Panc1 (cell line): ENCODE results near the gene STRA6. TPM values are rescaled to one million over a fixed set of nuclear protein-coding genes. Genes with fewer than 3 reads are reported as not detected.

Source experiments
- ATAC-seq: fragments of 200-7000 bp; cut with Tn5 transposase; 2 replicates; pipeline ENCODE4 v1.9.1; 2020; ENCODE audit warnings: mild to moderate bottlenecking, moderate library complexity
- BruUV-seq: library from RNA; stranded (reverse); fragments of 400-500 nt; replicated peaks from 2 replicates; lab custom pipeline; 2021; lab: Mats Ljungman, UMichigan
- CTCF ChIA-PET: fragments of 300-600 bp; sonication (Branson Sonifier 250); formaldehyde crosslinking; loops from one replicate; lab custom pipeline; 2022; ENCODE audit warnings: antibody characterized with exemption; lab: Charles Lee
- POLR2A ChIA-PET: fragments of 300-600 bp; sonication (Branson Sonifier 250); formaldehyde crosslinking; loops from one replicate; lab custom pipeline; 2022; ENCODE audit warnings: antibody characterized with exemption; lab: Charles Lee
- DNase-seq: peaks from one replicate; pipeline ENCODE4 v3.0.0-alpha.2; 2010; ENCODE audit warnings: low read depth, low spot score
- H3K27ac ChIP-seq: 2 replicates; pipeline ENCODE4 v1.5.1; 2011; ENCODE audit warnings: mild to moderate bottlenecking, low read length, inconsistent platforms
- H3K27me3 ChIP-seq: fragments of 200-500 bp; sonication (Bioruptor generic); 2 replicates; pipeline ENCODE4 v1.6.0; 2014; ENCODE audit warnings: low read length, inconsistent platforms; ENCODE audit not compliant: control insufficient read depth, insufficient read depth
- H3K36me3 ChIP-seq: fragments of 200-500 bp; sonication (Bioruptor generic); 2 replicates; pipeline ENCODE4 v1.5.1; 2014; ENCODE audit warnings: inconsistent platforms, mild to moderate bottlenecking, low read length, moderate library complexity; ENCODE audit not compliant: control insufficient read depth, insufficient read depth
- H3K4me1 ChIP-seq: 2 replicates; pipeline ENCODE4 v1.5.1; 2011; ENCODE audit warnings: inconsistent platforms, mild to moderate bottlenecking, low read length, moderate library complexity; ENCODE audit not compliant: control insufficient read depth, insufficient read depth
- H3K4me3 ChIP-seq, 2 experiments: 2 replicates each; pipeline ENCODE4 v1.5.1; 2011 to 2012; ENCODE audit warnings: low read depth in 2 of 2, low read length in 2 of 2, mild to moderate bottlenecking in 2 of 2, inconsistent platforms in 1 of 2, moderate library complexity in 1 of 2
- H3K9me3 ChIP-seq: fragments of 200-500 bp; sonication (Bioruptor generic); 2 replicates; pipeline ENCODE4 v1.5.1; 2014; ENCODE audit warnings: low read depth, mild to moderate bottlenecking, inconsistent platforms, low read length, moderate library complexity; ENCODE audit not compliant: control insufficient read depth, insufficient read depth
- CTCF ChIP-seq: fragments of 450-650 bp; IDR thresholded peaks from 2 replicates; pipeline ENCODE4 v1.5.1; 2017; ENCODE audit warnings: mild to moderate bottlenecking
- POLR2AphosphoS5 ChIP-seq: IDR thresholded peaks from 2 replicates; pipeline ENCODE4 v1.6.1; 2012; ENCODE audit warnings: mild to moderate bottlenecking, low read depth, low read length, moderate library complexity
- REST ChIP-seq, 2 experiments: IDR thresholded peaks; 2 replicates each; pipeline ENCODE4 v1.6.1; 2011 to 2012; ENCODE audit warnings: low read depth in 2 of 2, control low read depth in 1 of 2, low read length in 1 of 2, mild to moderate bottlenecking in 1 of 2, moderate library complexity in 1 of 2; ENCODE audit not compliant: insufficient read depth in 1 of 2
- SIN3A ChIP-seq: IDR thresholded peaks from 2 replicates; pipeline ENCODE4 v1.6.1; 2012; ENCODE audit warnings: low read depth, mild to moderate bottlenecking, low read length, moderate library complexity, borderline replicate concordance; ENCODE audit not compliant: insufficient read depth
- TCF7L2 ChIP-seq: IDR thresholded peaks from 2 replicates; pipeline ENCODE4 v1.6.1; 2011; ENCODE audit warnings: mild to moderate bottlenecking, low read depth, low read length, inconsistent platforms
- in situ Hi-C: cut with HindIII; loops from 2 replicates; pipeline ENCODE4 v1.10.0; 2016; ENCODE audit warnings: low sequenced_read_pairs, low pct_unique_long_range_greater_than_20kb
- intact Hi-C: fragments of 100-400 bp; cut with micrococcal nuclease; formaldehyde crosslinking; loops from one replicate; pipeline ENCODE4 v1.10.0; 2022; ENCODE audit not compliant: unreplicated experiment
- total RNA-seq: library from RNA; stranded (reverse); gene quantifications from one replicate; pipeline ENCODE4 v1.2.1, GENCODE V29; 2021; ENCODE audit not compliant: unreplicated experiment

The STRA6 gene
- total RNA-seq, 1 experiment from 2014 or later, result 1.1 TPM

GRCh38 chr15:74136540-74136813, 66.1 kb downstream of the STRA6 start:
- H3K4me1 ChIP-seq, result no peaks in the 10 kb centered on the region; the same call in 1 of the 2 replicates
- no peak for ATAC-seq
- no peaks in the 10 kb centered on the region for H3K9me3 ChIP-seq
- H3K27ac ChIP-seq, result no peak overlapping the region
- POLR2A ChIA-PET, result no interaction called here
- H3K4me3 ChIP-seq, result peak overlapping the region; percentile 54 to 58
- in situ Hi-C loops, result no loop called here
- no peak for DNase-seq
- TF ChIP-seq SIN3A (no peak), POLR2AphosphoS5 (no peak), CTCF (no peak), TCF7L2 (no peak), REST (IDR thresholded peaks at IDR 0.05; ENCODE audit: insufficient read depth in 1 of 2, low read depth in 2 of 2, low read length in 1 of 2) (no peak)
- BruUV-seq, result no TSS peak
- CTCF ChIA-PET, result interaction anchor here (1.0 kb wide), 1 partner anchor 164 kb away, joined by 3 read pairs; no protein-coding TSS in a partner anchor
- no peaks in the 10 kb centered on the region for H3K36me3 ChIP-seq
- intact Hi-C loops, result no loop called here
- no peaks in the 10 kb centered on the region; the same call in 1 of the 2 replicates for H3K27me3 ChIP-seq

GRCh38 chr15:74135041-74135565, 67.5 kb downstream of the STRA6 start:
- H3K9me3 ChIP-seq, result no peaks in the 10 kb centered on the region
- no peak for TF ChIP-seq TCF7L2
- no peaks in the 10 kb centered on the region; the same call in 1 of the 2 replicates for H3K4me1 ChIP-seq
- H3K27ac ChIP-seq, result no peak overlapping the region
- intact Hi-C loops (no loop called here), in situ Hi-C loops (no loop called here)
- DNase-seq, result no peak
- ChIA-PET POLR2A (no interaction called here), CTCF (interaction anchor here (0.8 kb wide), 1 partner anchor 173 kb away, joined by 3 read pairs; no protein-coding TSS in a partner anchor)
- no peaks in the 10 kb centered on the region for H3K36me3 ChIP-seq
- BruUV-seq, result no TSS peak
- peaks cover 7% of the 10 kb centered on the region; the same call in 1 of the 2 replicates for H3K27me3 ChIP-seq
- no peak for ATAC-seq
- H3K4me3 ChIP-seq, result no peak overlapping the region

- no peak for TF ChIP-seq SIN3A
- peak; percentile 73 for TF ChIP-seq CTCF
- no TSS peak for BruUV-seq
- no peaks in the 10 kb centered on the region; the same call in 1 of the 2 replicates for H3K4me1 ChIP-seq
- ChIA-PET POLR2A (no interaction called here), CTCF (interaction anchor here (0.7 to 1.2 kb wide), 2 partner anchors 22 to 173 kb away, joined by 3 read pairs; no protein-coding TSS in a partner anchor)
- H3K27me3 ChIP-seq, result peaks cover 8% of the 10 kb centered on the region; the same call in 1 of the 2 replicates
- ATAC-seq (peak; percentile 62; the same call in 1 of the 2 replicates), DNase-seq (no peak)
- no peaks in the 10 kb centered on the region for H3K36me3 ChIP-seq
- in situ Hi-C loops (no loop called here), intact Hi-C loops (no loop called here)
- H3K9me3 ChIP-seq, result no peaks in the 10 kb centered on the region
- H3K4me3 ChIP-seq, result no peak overlapping the region
- no peak overlapping the region for H3K27ac ChIP-seq
These were observed 68.1 kb downstream of the STRA6 start for GRCh38 chr15:74134387-74135027.
